Right lobe of liver (tissue), 6 donors: ENCODE results near the gene CFAP99. TPM values are rescaled to one million over a fixed set of nuclear protein-coding genes. Genes with fewer than 3 reads are reported as not detected.

Experiments used
- ATAC-seq, 4 donors: fragments of 200-7000 bp; cut with Tn5 transposase; one replicate each; pipeline ENCODE4 v1.9.1; 2020; ENCODE audit warnings: mild to moderate bottlenecking in 4 of 4, moderate library complexity in 4 of 4
- DNase-seq, 3 donors: peaks; one replicate each; pipeline ENCODE4 v3.0.0-alpha.2; 2020
- H3K27ac ChIP-seq, 3 donors: fragments of 200-600 bp; one replicate each; pipeline ENCODE4 v1.8.0; 2022
- H3K27me3 ChIP-seq, 2 donors: fragments of 200-600 bp; one replicate each; pipeline ENCODE4 v1.8.0; 2022
- H3K36me3 ChIP-seq, 4 donors: fragments of 200-600 bp; sonication (generic) in 1 of 4; one replicate each; pipeline versions ENCODE4 v1.5.1 to v1.8.0; 2017 to 2022; ENCODE audit warnings: control low read depth in 1 of 4
- H3K4me1 ChIP-seq, 4 donors: fragments of 200-600 bp; sonication (generic) in 1 of 4; one replicate each; pipeline versions ENCODE4 v1.5.1 to v1.8.0; 2017 to 2022; ENCODE audit warnings: control low read depth in 1 of 4
- H3K4me3 ChIP-seq, 3 donors: fragments of 200-600 bp; one replicate each; pipeline ENCODE4 v1.8.0; 2022
- H3K9me3 ChIP-seq, 4 donors: fragments of 200-600 bp; sonication (generic) in 1 of 4; one replicate each; pipeline versions ENCODE4 v1.5.1 to v1.8.0; 2017 to 2022; ENCODE audit warnings: control low read depth in 1 of 4
- CTCF ChIP-seq, 4 donors: fragments of 200-600 bp in 3 of 4; fragments of 450-650 bp in 1 of 4; IDR thresholded peaks; one replicate each; pipeline versions ENCODE4 v1.5.1 to v1.8.0; 2016 to 2022; ENCODE audit warnings: antibody characterized with exemption in 4 of 4, mild to moderate bottlenecking in 2 of 4
- POLR2A ChIP-seq: fragments of 450-650 bp; IDR thresholded peaks from one replicate; pipeline ENCODE4 v1.6.1; 2017; ENCODE audit warnings: antibody characterized with exemption, mild to moderate bottlenecking
- WGBS: methylation state at CpG from one replicate; pipeline ENCODE4 v1.1.6; 2018; ENCODE audit warnings: low coverage, low lambda C conversion rate; ENCODE audit not compliant: insufficient coverage; ENCODE audit errors: missing lambda C conversion rate; 5-methylcytosine and 5-hydroxymethylcytosine counted together
- intact Hi-C, 2 donors: fragments of 100-400 bp; cut with DNase I; formaldehyde crosslinking; loops; one replicate each; pipeline versions ENCODE4 v1.11.2 to v1.14.1; 2022
- total RNA-seq, 6 experiments: library from RNA; depleted of rRNA in 2 of 6; stranded (reverse); fragments of >200 nt in 2 of 6; fragmentation: NEBNext Ultra II Directional in 3 of 6; extraction: Animal tissue kit (Norgen Biotek cat#: 25700) in 3 of 6; gene quantifications; one replicate each; pipeline versions ENCODE4 v1.1.0 to v1.2.4, GENCODE V29; 2016 to 2023
- donor health status: DM: no; HTN: yes; CAD: no.
- donor health status: DM: no; HTN: no; CAD: no.
- donor health status: DM: no; HTN: no; CAD: no.
- donor health status: DM: no; HTN: yes; CAD: no.
- donor health status: DM: no; HTN: yes; CAD: no.

CFAP99 gene
- total RNA-seq, 6 experiments from 2014 or later: 0.25 to 0.86 (median 0.29) TPM; not detected in 1

- intact Hi-C loops: no loop called here
- no peak overlapping the region for H3K4me3 ChIP-seq
- H3K27ac ChIP-seq: no peak overlapping the region
- H3K27me3 ChIP-seq: no peaks in the 10 kb centered on the region
- no peak for TF ChIP-seq POLR2A
- TF ChIP-seq CTCF (IDR thresholded peaks at IDR 0.05): no peak
- peaks cover 0 to 44% (median 25%) of the 10 kb centered on the region in 4 donors for H3K36me3 ChIP-seq
- no peaks in the 10 kb centered on the region for H3K4me1 ChIP-seq
- DNase-seq: no peak
- WGBS: 100% methylated on average over 2 of the region's 4 CpGs
- ATAC-seq: no peak
- H3K9me3 ChIP-seq: no peaks in the 10 kb centered on the region
Observed at GRCh38 chr4:2497324-2497723, 78.6 kb downstream of the CFAP99 start.

GRCh38 chr4:2497931-2498330, 79.2 kb downstream of the CFAP99 start:
- Histone ChIP-seq H3K9me3 (no peaks in the 10 kb centered on the region), H3K4me3 (no peak overlapping the region), H3K4me1 (no peaks in the 10 kb centered on the region), H3K27me3 (no peaks in the 10 kb centered on the region), H3K27ac (no peak overlapping the region), H3K36me3 (peaks cover 0 to 40% (median 25%) of the 10 kb centered on the region in 4 donors)
- ATAC-seq (peak; percentile 44 to 82 (median 52)), DNase-seq (no peak)
- no peak for TF ChIP-seq POLR2A
- WGBS: 81% methylated on average over 8 of the region's 9 CpGs
- intact Hi-C loops: no loop called here

- ATAC-seq: no peak
- H3K9me3 ChIP-seq: no peaks in the 10 kb centered on the region
- no peaks in the 10 kb centered on the region for H3K27me3 ChIP-seq
- WGBS: 88% methylated on average over 2 of the region's 2 CpGs
- no peaks in the 10 kb centered on the region for H3K4me1 ChIP-seq
- H3K27ac ChIP-seq: no peak overlapping the region
- intact Hi-C loops: no loop called here
- TF ChIP-seq CTCF (IDR thresholded peaks at IDR 0.05) (no peak), POLR2A (no peak)
- peaks cover 0 to 46% (median 26%) of the 10 kb centered on the region in 4 donors for H3K36me3 ChIP-seq
- DNase-seq: no peak
- no peak overlapping the region for H3K4me3 ChIP-seq
Observed at GRCh38 chr4:2500547-2500946, 81.8 kb downstream of the CFAP99 start.

GRCh38 chr4:2501034-2501594, 82.4 kb downstream of the CFAP99 start:
- H3K36me3 ChIP-seq: peaks cover 0 to 46% (median 26%) of the 10 kb centered on the region in 4 donors
- H3K4me3 ChIP-seq: no peak overlapping the region
- no peak for TF ChIP-seq POLR2A
- TF ChIP-seq CTCF (IDR thresholded peaks at IDR 0.05): no peak
- H3K27ac ChIP-seq: no peak overlapping the region
- DNase-seq: no peak
- no peaks in the 10 kb centered on the region for H3K4me1 ChIP-seq
- intact Hi-C loops: no loop called here
- no peaks in the 10 kb centered on the region for H3K9me3 ChIP-seq
- WGBS: no CpG with 5 or more reads among the region's 7 CpGs
- no peaks in the 10 kb centered on the region for H3K27me3 ChIP-seq
- no peak for ATAC-seq

GRCh38 chr4:2503809-2504208, 85.1 kb downstream of the CFAP99 start:
- H3K4me1 ChIP-seq: no peaks in the 10 kb centered on the region
- intact Hi-C loops: no loop called here
- DNase-seq (no peak), ATAC-seq (no peak)
- H3K9me3 ChIP-seq: no peaks in the 10 kb centered on the region
- no peak for TF ChIP-seq CTCF (IDR thresholded peaks at IDR 0.05)
- TF ChIP-seq POLR2A: no peak
- H3K36me3 ChIP-seq: peaks cover 0 to 25% (median 17%) of the 10 kb centered on the region in 4 donors
- H3K27ac ChIP-seq: no peak overlapping the region
- H3K27me3 ChIP-seq: no peaks in the 10 kb centered on the region
- no peak overlapping the region for H3K4me3 ChIP-seq
- 88% methylated on average over 4 of the region's 5 CpGs for WGBS
